ENCODE data around the gene ENDOD1.

DNA sequence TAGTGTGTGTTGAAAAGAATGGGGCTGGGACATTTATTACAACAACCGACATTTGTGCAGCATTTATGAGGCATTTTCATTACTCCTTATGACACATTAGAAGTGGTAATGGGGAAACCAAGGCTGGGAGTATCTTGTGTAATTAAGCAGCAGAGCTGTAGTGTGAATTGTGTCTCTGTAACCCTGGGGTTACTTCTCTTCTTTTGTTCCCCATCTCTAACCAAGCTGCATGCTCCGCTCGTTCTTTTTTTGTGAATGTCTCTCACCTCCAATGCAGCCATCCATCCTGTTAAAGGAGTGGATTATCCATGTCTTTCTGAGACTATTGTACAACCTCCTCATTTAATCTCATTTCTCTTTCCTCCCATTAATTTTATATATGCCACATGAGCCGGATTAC, 65.7 kb downstream of the ENDOD1 start:
- TF ChIP-seq POLR2A (IDR thresholded peaks at IDR 0.05; ENCODE audit: low read depth, low read length) (no peak), POLR2AphosphoS5 (IDR thresholded peaks at IDR 0.05; ENCODE audit: low read depth, low read length) (no peak)

Data from GM12891 (cell line).